Measurements from ENCODE around the gene CNKSR1.

Gene CNKSR1

GRCh38 chr1:26177182-26177684, at the start of gene CNKSR1:
TSS of gene CNKSR1 (plus strand) at chr1:26177491. CDS start at chr1:26177548, 57 bp downstream.
- no peak within 1 kb of the TSS for H3K4me3 ChIP-seq (ENCODE audit: low read depth, low read length)
- no peak for TF ChIP-seq CTCF (IDR thresholded peaks at IDR 0.05; ENCODE audit: low read depth, low read length, missing control alignments)
- DNase-seq (ENCODE audit: low read depth), result no peak
- in situ Hi-C loops (cut with HindIII; ENCODE audit: low sequenced_read_pairs), result no loop called here

- H3K4me3 ChIP-seq (ENCODE audit: low read depth, low read length), result no peak overlapping the region
Observed at GRCh38 chr1:26129778-26130177, 47.5 kb upstream of the CNKSR1 start.

GRCh38 chr1:26130695-26131094, 46.6 kb upstream of the CNKSR1 start:
- in situ Hi-C loops (cut with HindIII; ENCODE audit: low sequenced_read_pairs), result no loop called here
- DNase-seq (ENCODE audit: low read depth), result no peak
- no peak for TF ChIP-seq CTCF (IDR thresholded peaks at IDR 0.05; ENCODE audit: low read depth, low read length, missing control alignments)
- no peak overlapping the region for H3K4me3 ChIP-seq (ENCODE audit: low read depth, low read length)

More at GRCh38 chr1:26129778-26130177, 47.5 kb upstream of the CNKSR1 start:
- DNase-seq (ENCODE audit: low read depth), result no peak
- in situ Hi-C loops (cut with HindIII; ENCODE audit: low sequenced_read_pairs), result no loop called here
- no peak for TF ChIP-seq CTCF (IDR thresholded peaks at IDR 0.05; ENCODE audit: low read depth, low read length, missing control alignments)

- no peak for DNase-seq (ENCODE audit: low read depth)
- no peak for TF ChIP-seq CTCF (IDR thresholded peaks at IDR 0.05; ENCODE audit: low read depth, low read length, missing control alignments)
- in situ Hi-C loops (cut with HindIII; ENCODE audit: low sequenced_read_pairs), result no loop called here
- no peak overlapping the region for H3K4me3 ChIP-seq (ENCODE audit: low read depth, low read length)
Observed at GRCh38 chr1:26132128-26132833, 45.0 kb upstream of the CNKSR1 start.

GRCh38 chr1:26132834-26133167, 44.5 kb upstream of the CNKSR1 start:
- DNase-seq (ENCODE audit: low read depth), result no peak
- no peak for TF ChIP-seq CTCF (IDR thresholded peaks at IDR 0.05; ENCODE audit: low read depth, low read length, missing control alignments)
- H3K4me3 ChIP-seq (ENCODE audit: low read depth, low read length), result no peak overlapping the region
- in situ Hi-C loops (cut with HindIII; ENCODE audit: low sequenced_read_pairs), result no loop called here

- TF ChIP-seq CTCF (IDR thresholded peaks at IDR 0.05; ENCODE audit: low read depth, low read length, missing control alignments), result no peak
Observed at GRCh38 chr1:26134466-26134865, 42.8 kb upstream of the CNKSR1 start.

More at GRCh38 chr1:26134466-26134865, 42.8 kb upstream of the CNKSR1 start:
- no peak for DNase-seq (ENCODE audit: low read depth)
- H3K4me3 ChIP-seq (ENCODE audit: low read depth, low read length), result no peak overlapping the region
- in situ Hi-C loops (cut with HindIII; ENCODE audit: low sequenced_read_pairs), result no loop called here

Measured in astrocyte of the cerebellum (primary cell).